ENCODE data around the gene GLB1L2.

GRCh38 chr11:134360050-134360835, 28.5 kb downstream of the GLB1L2 start:
- TF ChIP-seq RBAK (CRISPR knock-in tag; IDR thresholded peaks at IDR 0.05) (no peak), ZNF563 (CRISPR knock-in tag; IDR thresholded peaks at IDR 0.05) (no peak), EZH2 (conservative IDR thresholded peaks at IDR 0.05; ENCODE audit: low read depth, low read length) (no peak), HDAC2 (CRISPR knock-in tag; IDR thresholded peaks at IDR 0.05) (no peak)
